Measurements from ENCODE around the gene CAPN11. TPM values are rescaled to one million over a fixed set of nuclear protein-coding genes. Genes with fewer than 3 reads are reported as not detected.
"Not testable (repeated sequence)": the region's sequence is repeated elsewhere in the genome, so short reads cannot be mapped to it uniquely, and the experiment has no call there.

The CAPN11 gene
- total and polyA plus RNA-seq, 7 donors = 0.05 to 0.32 (median 0.13) TPM; not detected in 3

DNA sequence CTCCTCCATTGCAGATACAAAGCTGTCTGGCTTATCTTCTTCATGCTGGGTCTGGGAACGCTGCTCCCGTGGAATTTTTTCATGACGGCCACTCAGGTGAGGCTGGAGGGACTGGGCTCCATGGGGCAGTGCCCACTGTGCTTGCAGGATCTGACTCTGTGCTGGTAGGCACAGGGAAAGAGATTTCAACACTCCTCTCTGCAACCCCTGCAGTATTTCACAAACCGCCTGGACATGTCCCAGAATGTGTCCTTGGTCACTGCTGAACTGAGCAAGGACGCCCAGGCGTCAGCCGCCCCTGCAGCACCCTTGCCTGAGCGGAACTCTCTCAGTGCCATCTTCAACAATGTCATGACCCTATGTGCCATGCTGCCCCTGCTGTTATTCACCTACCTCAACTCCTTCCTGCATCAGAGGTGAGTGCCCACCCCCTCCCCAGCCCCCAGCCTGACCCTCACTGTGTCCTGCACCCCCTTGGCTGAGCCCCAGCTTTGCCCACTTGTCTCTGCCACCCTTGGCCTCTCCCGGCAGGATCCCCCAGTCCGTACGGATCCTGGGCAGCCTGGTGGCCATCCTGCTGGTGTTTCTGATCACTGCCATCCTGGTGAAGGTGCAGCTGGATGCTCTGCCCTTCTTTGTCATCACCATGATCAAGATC lies 70.9 kb downstream of the CAPN11 start:
- DNase-seq (peak; percentile 72 to 88), ATAC-seq (peak; percentile 71 to 79 (median 78))
- peaks cover 2 to 40% of the 10 kb centered on the region in 2 donors for H3K36me3 ChIP-seq (ENCODE audit: insufficient read depth in 1 of 2, low read depth in 1 of 2)
- H3K4me1 ChIP-seq = peaks cover 73% of the 10 kb centered on the region
- H3K27me3 ChIP-seq (ENCODE audit: insufficient read depth in 3 of 3, low read length in 2 of 3) = no peaks in the 10 kb centered on the region
- WGBS, 3 donors = 50 to 61% (median 55%) methylated on average over 10 to 11 of the region's 11 CpGs
- TF ChIP-seq, protein P1, sequence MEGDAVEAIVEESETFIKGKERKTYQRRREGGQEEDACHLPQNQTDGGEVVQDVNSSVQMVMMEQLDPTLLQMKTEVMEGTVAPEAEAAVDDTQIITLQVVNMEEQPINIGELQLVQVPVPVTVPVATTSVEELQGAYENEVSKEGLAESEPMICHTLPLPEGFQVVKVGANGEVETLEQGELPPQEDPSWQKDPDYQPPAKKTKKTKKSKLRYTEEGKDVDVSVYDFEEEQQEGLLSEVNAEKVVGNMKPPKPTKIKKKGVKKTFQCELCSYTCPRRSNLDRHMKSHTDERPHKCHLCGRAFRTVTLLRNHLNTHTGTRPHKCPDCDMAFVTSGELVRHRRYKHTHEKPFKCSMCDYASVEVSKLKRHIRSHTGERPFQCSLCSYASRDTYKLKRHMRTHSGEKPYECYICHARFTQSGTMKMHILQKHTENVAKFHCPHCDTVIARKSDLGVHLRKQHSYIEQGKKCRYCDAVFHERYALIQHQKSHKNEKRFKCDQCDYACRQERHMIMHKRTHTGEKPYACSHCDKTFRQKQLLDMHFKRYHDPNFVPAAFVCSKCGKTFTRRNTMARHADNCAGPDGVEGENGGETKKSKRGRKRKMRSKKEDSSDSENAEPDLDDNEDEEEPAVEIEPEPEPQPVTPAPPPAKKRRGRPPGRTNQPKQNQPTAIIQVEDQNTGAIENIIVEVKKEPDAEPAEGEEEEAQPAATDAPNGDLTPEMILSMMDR (IDR thresholded peaks at IDR 0.05) = no peak
- H3K9me3 ChIP-seq = no peaks in the 10 kb centered on the region
- H3K4me3 ChIP-seq = peak overlapping the region; percentile 71
- H3K27ac ChIP-seq = peak overlapping the region; percentile 87
- intact Hi-C loops (cut with DNase I) = loop anchor here in 1 of 2 donors (5.0 kb wide), 1 partner anchor 127 kb away; no protein-coding TSS in a partner anchor

DNA sequence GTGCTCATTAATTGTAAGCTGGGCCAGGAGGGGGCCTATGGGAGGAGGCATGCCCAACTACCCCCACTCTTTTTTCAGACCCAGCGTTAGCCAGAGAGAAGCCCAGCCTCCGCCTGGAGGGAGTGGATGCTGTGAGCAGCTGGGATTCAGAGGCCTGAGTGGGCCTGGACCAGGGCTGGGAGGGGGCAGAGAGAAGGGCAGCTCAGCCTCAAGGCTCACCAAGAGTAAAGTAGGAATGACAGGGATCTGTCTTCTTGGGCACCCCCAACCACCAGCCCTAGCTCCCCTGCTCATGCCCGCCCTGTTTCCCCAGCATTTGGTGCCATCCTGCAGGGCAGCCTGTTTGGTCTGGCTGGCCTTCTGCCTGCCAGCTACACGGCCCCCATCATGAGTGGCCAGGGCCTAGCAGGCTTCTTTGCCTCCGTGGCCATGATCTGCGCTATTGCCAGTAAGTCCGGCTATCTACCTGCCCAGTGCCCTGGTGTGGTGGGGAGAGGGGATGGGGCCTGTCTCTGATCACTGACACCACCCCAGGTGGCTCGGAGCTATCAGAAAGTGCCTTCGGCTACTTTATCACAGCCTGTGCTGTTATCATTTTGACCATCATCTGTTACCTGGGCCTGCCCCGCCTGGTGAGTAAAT lies 71.5 kb downstream of the CAPN11 start:
- Histone ChIP-seq H3K4me3 (peak overlapping the region; percentile 71), H3K36me3 (ENCODE audit: insufficient read depth in 1 of 2, low read depth in 1 of 2) (peaks cover 2 to 40% of the 10 kb centered on the region in 2 donors), H3K4me1 (peaks cover 73% of the 10 kb centered on the region), H3K27me3 (ENCODE audit: insufficient read depth in 3 of 3, low read length in 2 of 3) (no peaks in the 10 kb centered on the region), H3K27ac (peak overlapping the region; percentile 87), H3K9me3 (no peaks in the 10 kb centered on the region)
- intact Hi-C loops (cut with DNase I) = no loop called here
- ATAC-seq (no peak), DNase-seq (no peak)
- WGBS, 3 donors = 84 to 89% (median 86%) methylated on average over 9 to 10 of the region's 10 CpGs
- TF ChIP-seq, protein P1 (IDR thresholded peaks at IDR 0.05) = no peak

DNA sequence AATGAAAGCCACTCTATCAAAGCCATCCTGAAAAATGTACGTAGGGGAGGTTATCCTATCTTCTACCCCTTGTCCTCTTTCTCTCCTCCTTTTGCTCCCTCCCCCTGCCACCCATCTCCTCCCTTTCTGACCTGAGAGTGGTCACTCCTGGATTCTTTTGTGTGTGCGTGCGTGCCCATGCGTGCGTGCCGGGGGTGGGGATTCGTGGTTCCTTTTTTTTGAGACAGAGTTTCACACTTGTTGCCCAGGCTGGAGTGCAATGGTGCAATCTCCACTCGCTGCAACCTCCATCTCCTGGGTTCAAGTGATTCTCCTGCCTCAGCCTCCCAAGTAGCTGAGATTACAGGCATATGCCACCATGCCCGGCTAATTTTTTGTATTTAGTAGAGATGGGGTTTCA lies 72.8 kb downstream of the CAPN11 start:
- H3K9me3 ChIP-seq; ATAC-seq; H3K4me3 ChIP-seq; DNase-seq; intact Hi-C loops (cut with DNase I); H3K27me3 ChIP-seq (ENCODE audit: insufficient read depth in 3 of 3, low read length in 2 of 3): not testable (repeated sequence)
- WGBS, 3 donors = 89 to 93% (median 90%) methylated on average over 9 of the region's 9 CpGs
- peak overlapping the region; percentile 87 for H3K27ac ChIP-seq
- peaks cover 2 to 40% of the 10 kb centered on the region in 2 donors for H3K36me3 ChIP-seq (ENCODE audit: insufficient read depth in 1 of 2, low read depth in 1 of 2)
- H3K4me1 ChIP-seq = peaks cover 70% of the 10 kb centered on the region

DNA sequence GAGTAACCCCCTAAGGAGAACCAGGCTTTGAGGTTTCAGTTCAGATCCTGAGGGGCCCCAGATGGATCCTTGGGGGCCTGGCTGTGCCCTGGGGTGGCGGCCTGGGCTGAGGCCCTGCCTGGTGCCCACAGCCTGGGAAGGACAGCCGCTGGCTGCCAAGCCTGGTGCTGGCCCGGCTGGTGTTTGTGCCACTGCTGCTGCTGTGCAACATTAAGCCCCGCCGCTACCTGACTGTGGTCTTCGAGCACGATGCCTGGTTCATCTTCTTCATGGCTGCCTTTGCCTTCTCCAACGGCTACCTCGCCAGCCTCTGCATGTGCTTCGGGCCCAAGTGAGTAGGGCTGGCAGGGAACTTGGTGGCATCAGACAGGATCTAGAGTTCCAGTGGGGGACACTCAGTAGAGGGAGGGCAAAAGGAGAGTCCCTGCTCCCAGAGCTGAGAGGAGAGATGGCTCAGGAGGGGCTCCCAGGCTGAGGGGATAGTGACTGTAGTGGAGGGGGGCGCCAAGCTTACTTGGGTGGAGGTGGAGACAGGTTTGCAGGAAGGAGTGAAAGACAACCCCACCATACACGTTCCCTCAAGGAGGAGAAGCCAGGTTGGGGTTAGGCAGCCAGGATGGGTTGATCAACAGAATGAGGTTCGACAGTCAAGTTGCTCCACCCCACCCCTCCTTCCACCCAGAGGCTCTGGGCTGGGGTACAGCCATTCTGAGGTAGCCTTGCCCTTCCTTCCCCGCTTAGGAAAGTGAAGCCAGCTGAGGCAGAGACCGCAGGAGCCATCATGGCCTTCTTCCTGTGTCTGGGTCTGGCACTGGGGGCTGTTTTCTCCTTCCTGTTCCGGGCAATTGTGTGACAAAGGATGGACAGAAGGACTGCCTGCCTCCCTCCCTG lies 74.3 kb downstream of the CAPN11 start:
- intact Hi-C loops (cut with DNase I) = no loop called here
- peaks cover 65% of the 10 kb centered on the region for H3K4me1 ChIP-seq
- no peak overlapping the region for H3K4me3 ChIP-seq
- ATAC-seq (no peak), DNase-seq (peak in 1 of 2 donors; percentile 34)
- H3K27me3 ChIP-seq (ENCODE audit: insufficient read depth in 3 of 3, low read length in 2 of 3) = no peaks in the 10 kb centered on the region
- 39 to 59% (median 53%) methylated on average over 16 of the region's 16 CpGs for WGBS, 3 donors
- TF ChIP-seq, protein P1 (IDR thresholded peaks at IDR 0.05) = no peak
- H3K36me3 ChIP-seq (ENCODE audit: insufficient read depth in 1 of 2, low read depth in 1 of 2) = peaks cover 2 to 40% of the 10 kb centered on the region in 2 donors
- peak overlapping the region; percentile 96 for H3K27ac ChIP-seq
- H3K9me3 ChIP-seq = no peaks in the 10 kb centered on the region

Data from psoas muscle (tissue), 8 donors.